Omental fat pad (tissue), 4 donors: ENCODE data around the gene AHRR. TPM values are rescaled to one million over a fixed set of nuclear protein-coding genes. Genes with fewer than 3 reads are reported as not detected.

Experiments used
- ATAC-seq: fragments of 150-250 bp; one replicate; pipeline ENCODE4 v1.9.1; 2016; ENCODE audit warnings: mild to moderate bottlenecking, moderate library complexity; ENCODE audit not compliant: low FRiP score
- DNase-seq: peaks from one replicate; pipeline ENCODE4 v3.0.0-alpha.2; 2019; ENCODE audit warnings: low spot score
- CTCF ChIP-seq, 3 donors: fragments of 450-650 bp; IDR thresholded peaks; one replicate each; pipeline ENCODE4 v1.5.1; 2016 to 2017; ENCODE audit warnings: antibody characterized with exemption in 3 of 3, mild to moderate bottlenecking in 3 of 3, moderate library complexity in 2 of 3
- total RNA-seq, 4 donors: library from RNA; depleted of rRNA; stranded (reverse); fragments of >200 nt; gene quantifications; one replicate each; pipeline ENCODE4 v1.1.0, GENCODE V29; 2016

The AHRR gene
- total RNA-seq, 4 donors from 2014 or later = 0.25 to 2.2 (median 1.6) TPM

- no peak for ATAC-seq
- TF ChIP-seq CTCF (IDR thresholded peaks at IDR 0.05) = no peak
- no peak for DNase-seq
Observed at GRCh38 chr5:355379-355935, 33.9 kb downstream of the AHRR start.

GRCh38 chr5:355958-356357 lies 34.4 kb downstream of the AHRR start:
- DNase-seq (no peak), ATAC-seq (no peak)
- TF ChIP-seq CTCF (IDR thresholded peaks at IDR 0.05) = no peak

- TF ChIP-seq CTCF (IDR thresholded peaks at IDR 0.05) = no peak
- no peak for ATAC-seq
- no peak for DNase-seq
Observed at GRCh38 chr5:359301-359897, 37.9 kb downstream of the AHRR start.

GRCh38 chr5:360257-361027 lies 38.9 kb downstream of the AHRR start:
- no peak for TF ChIP-seq CTCF (IDR thresholded peaks at IDR 0.05)
- ATAC-seq (no peak), DNase-seq (no peak)

GRCh38 chr5:362189-362588 lies 40.7 kb downstream of the AHRR start:
- TF ChIP-seq CTCF (IDR thresholded peaks at IDR 0.05) = no peak
- no peak for ATAC-seq
- no peak for DNase-seq

- TF ChIP-seq CTCF (IDR thresholded peaks at IDR 0.05) = no peak
- DNase-seq (no peak), ATAC-seq (no peak)
Observed at GRCh38 chr5:362978-363765, 41.7 kb downstream of the AHRR start.
